LHCN-M2 (cell line): ENCODE results near the gene NT5DC3. TPM values are rescaled to one million over a fixed set of nuclear protein-coding genes. Genes with fewer than 3 reads are reported as not detected.

Experiments used
- DNase-seq: peaks from one replicate; pipeline ENCODE4 v3.0.0-alpha.2; 2012; ENCODE audit warnings: low read depth
- total RNA-seq: library from RNA; depleted of rRNA; stranded (reverse); fragments of >200 nt; gene quantifications from 2 replicates; pipeline ENCODE4 v1.2.3, GENCODE V29; 2014

NT5DC3 gene
- total RNA-seq, 1 experiment from 2014 or later: 15.6 TPM

- DNase-seq: no peak
Measured at GRCh38 chr12:103785243-103786031, 55.6 kb downstream of the NT5DC3 start.

- no peak for DNase-seq
Measured at GRCh38 chr12:103783744-103784664, 57.0 kb downstream of the NT5DC3 start.

GRCh38 chr12:103782399-103782798 lies 58.6 kb downstream of the NT5DC3 start:
- DNase-seq: no peak

GRCh38 chr12:103780992-103781391 lies 60.0 kb downstream of the NT5DC3 start:
- DNase-seq: peak; percentile 8

GRCh38 chr12:103780093-103780440 lies 61.0 kb downstream of the NT5DC3 start:
- DNase-seq: peak; percentile 23

- peak; percentile 66 for DNase-seq
Measured at GRCh38 chr12:103779410-103780092, 61.5 kb downstream of the NT5DC3 start.

GRCh38 chr12:103778781-103779180 lies 62.3 kb downstream of the NT5DC3 start:
- no peak for DNase-seq

GRCh38 chr12:103774977-103775560 lies 66.0 kb downstream of the NT5DC3 start:
- no peak for DNase-seq

GRCh38 chr12:103773109-103773910 lies 67.7 kb downstream of the NT5DC3 start:
- no peak for DNase-seq

GRCh38 chr12:103772367-103773108 lies 68.5 kb downstream of the NT5DC3 start:
- no peak for DNase-seq

GRCh38 chr12:103771466-103771865 lies 69.6 kb downstream of the NT5DC3 start:
- DNase-seq: peak; percentile 39

GRCh38 chr12:103769240-103769945 lies 71.6 kb downstream of the NT5DC3 start:
- no peak for DNase-seq

- DNase-seq: no peak
Measured at GRCh38 chr12:103768467-103769123, 72.4 kb downstream of the NT5DC3 start.

GRCh38 chr12:103766028-103766427 lies 75.0 kb downstream of the NT5DC3 start:
- no peak for DNase-seq

- no peak for DNase-seq
Measured at GRCh38 chr12:103765322-103765721, 75.7 kb downstream of the NT5DC3 start.

- no peak for DNase-seq
Measured at GRCh38 chr12:103762473-103762872, 78.6 kb downstream of the NT5DC3 start.

- no peak for DNase-seq
Measured at GRCh38 chr12:103758310-103759089, 82.5 kb downstream of the NT5DC3 start.

- no peak for DNase-seq
Measured at GRCh38 chr12:103757248-103757647, 83.8 kb downstream of the NT5DC3 start.
